Panc1 (cell line): ENCODE measurements around the gene CDH12.

Source experiments
- CTCF ChIP-seq: fragments of 450-650 bp; IDR thresholded peaks from 2 replicates; pipeline ENCODE4 v1.5.1; 2017; ENCODE audit warnings: mild to moderate bottlenecking
- REST ChIP-seq, 2 experiments: IDR thresholded peaks; 2 replicates each; pipeline ENCODE4 v1.6.1; 2011 to 2012; ENCODE audit warnings: low read depth in 2 of 2, control low read depth in 1 of 2, low read length in 1 of 2, mild to moderate bottlenecking in 1 of 2, moderate library complexity in 1 of 2; ENCODE audit not compliant: insufficient read depth in 1 of 2
- TCF7L2 ChIP-seq: IDR thresholded peaks from 2 replicates; pipeline ENCODE4 v1.6.1; 2011; ENCODE audit warnings: mild to moderate bottlenecking, low read depth, low read length, inconsistent platforms

- TF ChIP-seq REST (IDR thresholded peaks at IDR 0.05; ENCODE audit: insufficient read depth in 1 of 2, low read depth in 2 of 2, low read length in 1 of 2) (no peak), TCF7L2 (no peak), CTCF (no peak; the same call in 1 of the 2 replicates)
Measured at GRCh38 chr5:22699319-22699718, 153.8 kb downstream of the CDH12 start.
